Measurements from ENCODE around the gene SPAG16.
"Not testable (repeated sequence)": the region's sequence is repeated elsewhere in the genome, so short reads cannot be mapped to it uniquely, and the experiment has no call there.

SPAG16 gene

GRCh38 chr2:213644926-213645325 lies 360.7 kb downstream of the SPAG16 start:
- Histone ChIP-seq H3K4me1 (ENCODE audit: control insufficient read depth, insufficient read depth, low read length) (0 out of 2 replicates have a peak, but pooled peaks cover 4% of the 10 kb centered on the region), H3K27ac (ENCODE audit: low read depth, low read length) (no peak overlapping the region), H3K27me3 (ENCODE audit: control insufficient read depth, insufficient read depth, low read length) (no peaks in the 10 kb centered on the region), H3K9ac (ENCODE audit: low read depth, low read length) (no peak overlapping the region), H3K36me3 (ENCODE audit: control insufficient read depth, insufficient read depth, low read length) (no peaks in the 10 kb centered on the region), H3K4me3 (ENCODE audit: low read depth, low read length) (no peak overlapping the region), H3K9me3 (ENCODE audit: control insufficient read depth, insufficient read depth, low read length) (no peaks in the 10 kb centered on the region; the same call in 1 of the 2 replicates)

- H3K27me3 ChIP-seq (ENCODE audit: control insufficient read depth, insufficient read depth, low read length): no peaks in the 10 kb centered on the region
- H3K36me3 ChIP-seq (ENCODE audit: control insufficient read depth, insufficient read depth, low read length): no peaks in the 10 kb centered on the region
- H3K4me3 ChIP-seq (ENCODE audit: low read depth, low read length): no peak overlapping the region
- H3K27ac ChIP-seq (ENCODE audit: low read depth, low read length): no peak overlapping the region
- H3K9ac ChIP-seq (ENCODE audit: low read depth, low read length): no peak overlapping the region
- no peaks in the 10 kb centered on the region; the same call in 1 of the 2 replicates for H3K9me3 ChIP-seq (ENCODE audit: control insufficient read depth, insufficient read depth, low read length)
- H3K4me1 ChIP-seq (ENCODE audit: control insufficient read depth, insufficient read depth, low read length): 0 out of 2 replicates have a peak, but pooled peaks cover 4% of the 10 kb centered on the region
These were observed 364.9 kb downstream of the SPAG16 start for GRCh38 chr2:213649176-213649575.

- H3K27me3 ChIP-seq (ENCODE audit: control insufficient read depth, insufficient read depth, low read length): no peaks in the 10 kb centered on the region
- H3K4me3 ChIP-seq (ENCODE audit: low read depth, low read length): no peak overlapping the region
- H3K4me1 ChIP-seq (ENCODE audit: control insufficient read depth, insufficient read depth, low read length): no peaks in the 10 kb centered on the region
- no peak overlapping the region for H3K27ac ChIP-seq (ENCODE audit: low read depth, low read length)
- no peaks in the 10 kb centered on the region for H3K36me3 ChIP-seq (ENCODE audit: control insufficient read depth, insufficient read depth, low read length)
- H3K9me3 ChIP-seq (ENCODE audit: control insufficient read depth, insufficient read depth, low read length): peaks cover 19% of the 10 kb centered on the region
- no peak overlapping the region for H3K9ac ChIP-seq (ENCODE audit: low read depth, low read length)
These were observed 380.6 kb downstream of the SPAG16 start for GRCh38 chr2:213664817-213665216.

- H3K27me3 ChIP-seq (ENCODE audit: control insufficient read depth, insufficient read depth, low read length): no peaks in the 10 kb centered on the region
- no peaks in the 10 kb centered on the region for H3K36me3 ChIP-seq (ENCODE audit: control insufficient read depth, insufficient read depth, low read length)
- no peak overlapping the region for H3K4me3 ChIP-seq (ENCODE audit: low read depth, low read length)
- H3K27ac ChIP-seq (ENCODE audit: low read depth, low read length): no peak overlapping the region
- H3K9ac ChIP-seq (ENCODE audit: low read depth, low read length): no peak overlapping the region
- peaks cover 12% of the 10 kb centered on the region for H3K9me3 ChIP-seq (ENCODE audit: control insufficient read depth, insufficient read depth, low read length)
- no peaks in the 10 kb centered on the region for H3K4me1 ChIP-seq (ENCODE audit: control insufficient read depth, insufficient read depth, low read length)
These were observed 385.4 kb downstream of the SPAG16 start for GRCh38 chr2:213669657-213670056.

- H3K36me3 ChIP-seq (ENCODE audit: control insufficient read depth, insufficient read depth, low read length): no peaks in the 10 kb centered on the region
- no peak overlapping the region for H3K9ac ChIP-seq (ENCODE audit: low read depth, low read length)
- no peak overlapping the region for H3K27ac ChIP-seq (ENCODE audit: low read depth, low read length)
- H3K4me1 ChIP-seq (ENCODE audit: control insufficient read depth, insufficient read depth, low read length): no peaks in the 10 kb centered on the region
- H3K27me3 ChIP-seq (ENCODE audit: control insufficient read depth, insufficient read depth, low read length): no peaks in the 10 kb centered on the region
- peaks cover 22% of the 10 kb centered on the region for H3K9me3 ChIP-seq (ENCODE audit: control insufficient read depth, insufficient read depth, low read length)
- no peak overlapping the region for H3K4me3 ChIP-seq (ENCODE audit: low read depth, low read length)
These were observed 394.4 kb downstream of the SPAG16 start for GRCh38 chr2:213678437-213679218.

- H3K4me1 ChIP-seq (ENCODE audit: control insufficient read depth, insufficient read depth, low read length): no peaks in the 10 kb centered on the region
- no peaks in the 10 kb centered on the region for H3K27me3 ChIP-seq (ENCODE audit: control insufficient read depth, insufficient read depth, low read length)
- H3K27ac ChIP-seq (ENCODE audit: low read depth, low read length): no peak overlapping the region
- H3K36me3 ChIP-seq (ENCODE audit: control insufficient read depth, insufficient read depth, low read length): no peaks in the 10 kb centered on the region
- no peak overlapping the region for H3K9ac ChIP-seq (ENCODE audit: low read depth, low read length)
- peaks cover 24% of the 10 kb centered on the region for H3K9me3 ChIP-seq (ENCODE audit: control insufficient read depth, insufficient read depth, low read length)
- no peak overlapping the region for H3K4me3 ChIP-seq (ENCODE audit: low read depth, low read length)
These were observed 395.6 kb downstream of the SPAG16 start for GRCh38 chr2:213679894-213680293.

GRCh38 chr2:213682276-213682675 lies 398.0 kb downstream of the SPAG16 start:
- Histone ChIP-seq H3K9me3 (ENCODE audit: control insufficient read depth, insufficient read depth, low read length) (peaks cover 45% of the 10 kb centered on the region), H3K27ac (ENCODE audit: low read depth, low read length) (no peak overlapping the region), H3K27me3 (ENCODE audit: control insufficient read depth, insufficient read depth, low read length) (no peaks in the 10 kb centered on the region), H3K9ac (ENCODE audit: low read depth, low read length) (no peak overlapping the region), H3K36me3 (ENCODE audit: control insufficient read depth, insufficient read depth, low read length) (no peaks in the 10 kb centered on the region), H3K4me3 (ENCODE audit: low read depth, low read length) (no peak overlapping the region), H3K4me1 (ENCODE audit: control insufficient read depth, insufficient read depth, low read length) (peaks cover 2% of the 10 kb centered on the region; the same call in 1 of the 2 replicates)

- no peak overlapping the region; the same call in 1 of the 2 replicates for H3K4me3 ChIP-seq (ENCODE audit: low read depth, low read length)
- no peak overlapping the region for H3K9ac ChIP-seq (ENCODE audit: low read depth, low read length)
- H3K27me3 ChIP-seq (ENCODE audit: control insufficient read depth, insufficient read depth, low read length): no peaks in the 10 kb centered on the region
- H3K4me1 ChIP-seq (ENCODE audit: control insufficient read depth, insufficient read depth, low read length): peaks cover 16% of the 10 kb centered on the region
- H3K9me3 ChIP-seq (ENCODE audit: control insufficient read depth, insufficient read depth, low read length): peaks cover 37% of the 10 kb centered on the region
- H3K27ac ChIP-seq (ENCODE audit: low read depth, low read length): peak overlapping the region; percentile 94
- H3K36me3 ChIP-seq (ENCODE audit: control insufficient read depth, insufficient read depth, low read length): no peaks in the 10 kb centered on the region
These were observed 403.9 kb downstream of the SPAG16 start for GRCh38 chr2:213688133-213688532.

GRCh38 chr2:213688825-213689224 lies 404.6 kb downstream of the SPAG16 start:
- H3K27me3 ChIP-seq (ENCODE audit: control insufficient read depth, insufficient read depth, low read length); H3K36me3 ChIP-seq (ENCODE audit: control insufficient read depth, insufficient read depth, low read length); H3K4me3 ChIP-seq (ENCODE audit: low read depth, low read length); H3K9ac ChIP-seq (ENCODE audit: low read depth, low read length): not testable (repeated sequence)
- peaks cover 30% of the 10 kb centered on the region for H3K9me3 ChIP-seq (ENCODE audit: control insufficient read depth, insufficient read depth, low read length)
- peak overlapping the region; percentile 94 for H3K27ac ChIP-seq (ENCODE audit: low read depth, low read length)
- H3K4me1 ChIP-seq (ENCODE audit: control insufficient read depth, insufficient read depth, low read length): peaks cover 16% of the 10 kb centered on the region

GRCh38 chr2:213689585-213689984 lies 405.3 kb downstream of the SPAG16 start:
- no peak overlapping the region for H3K27ac ChIP-seq (ENCODE audit: low read depth, low read length)
- no peak overlapping the region for H3K9ac ChIP-seq (ENCODE audit: low read depth, low read length)
- H3K4me1 ChIP-seq (ENCODE audit: control insufficient read depth, insufficient read depth, low read length): peaks cover 16% of the 10 kb centered on the region
- no peak overlapping the region for H3K4me3 ChIP-seq (ENCODE audit: low read depth, low read length)
- H3K27me3 ChIP-seq (ENCODE audit: control insufficient read depth, insufficient read depth, low read length): no peaks in the 10 kb centered on the region
- H3K36me3 ChIP-seq (ENCODE audit: control insufficient read depth, insufficient read depth, low read length): no peaks in the 10 kb centered on the region
- peaks cover 29% of the 10 kb centered on the region for H3K9me3 ChIP-seq (ENCODE audit: control insufficient read depth, insufficient read depth, low read length)

GRCh38 chr2:213691351-213691750 lies 407.1 kb downstream of the SPAG16 start:
- no peak overlapping the region for H3K4me3 ChIP-seq (ENCODE audit: low read depth, low read length)
- no peak overlapping the region for H3K27ac ChIP-seq (ENCODE audit: low read depth, low read length)
- no peaks in the 10 kb centered on the region for H3K36me3 ChIP-seq (ENCODE audit: control insufficient read depth, insufficient read depth, low read length)
- no peaks in the 10 kb centered on the region for H3K27me3 ChIP-seq (ENCODE audit: control insufficient read depth, insufficient read depth, low read length)
- H3K9me3 ChIP-seq (ENCODE audit: control insufficient read depth, insufficient read depth, low read length): peaks cover 18% of the 10 kb centered on the region
- H3K4me1 ChIP-seq (ENCODE audit: control insufficient read depth, insufficient read depth, low read length): peaks cover 16% of the 10 kb centered on the region
- H3K9ac ChIP-seq (ENCODE audit: low read depth, low read length): no peak overlapping the region
